NCI-H510A (cell line): ENCODE data around the gene TCF7L2.

Experiments
- DNase-seq: peaks from one replicate; lab custom pipeline; 2025; lab: John Stamatoyannopoulos, UW

The TCF7L2 gene

GRCh38 chr10:113045147-113046055 lies 95.4 kb downstream of the TCF7L2 start:
- no peak for DNase-seq

- no peak for DNase-seq
Measured at GRCh38 chr10:113047151-113047550, 97.1 kb downstream of the TCF7L2 start.

GRCh38 chr10:113047605-113047962 lies 97.5 kb downstream of the TCF7L2 start:
- no peak for DNase-seq

- no peak for DNase-seq
Measured at GRCh38 chr10:113047963-113048781, 98.1 kb downstream of the TCF7L2 start.

- DNase-seq, result no peak
Measured at GRCh38 chr10:113049881-113050280, 99.8 kb downstream of the TCF7L2 start.

- no peak for DNase-seq
Measured at GRCh38 chr10:113052076-113052830, 102.2 kb downstream of the TCF7L2 start.

GRCh38 chr10:113053091-113053490 lies 103.0 kb downstream of the TCF7L2 start:
- no peak for DNase-seq

GRCh38 chr10:113053881-113054280 lies 103.8 kb downstream of the TCF7L2 start:
- no peak for DNase-seq

GRCh38 chr10:113055458-113055857 lies 105.4 kb downstream of the TCF7L2 start:
- DNase-seq, result no peak

- no peak for DNase-seq
Measured at GRCh38 chr10:113056030-113056429, 106.0 kb downstream of the TCF7L2 start.

- no peak for DNase-seq
Measured at GRCh38 chr10:113056441-113057021, 106.5 kb downstream of the TCF7L2 start.

GRCh38 chr10:113057948-113058522 lies 108.0 kb downstream of the TCF7L2 start:
- no peak for DNase-seq

- DNase-seq, result no peak
Measured at GRCh38 chr10:113058523-113059370, 108.7 kb downstream of the TCF7L2 start.

GRCh38 chr10:113059371-113059780 lies 109.3 kb downstream of the TCF7L2 start:
- DNase-seq, result no peak

- no peak for DNase-seq
Measured at GRCh38 chr10:113060201-113061053, 110.4 kb downstream of the TCF7L2 start.

- no peak for DNase-seq
Measured at GRCh38 chr10:113061054-113061430, 111.0 kb downstream of the TCF7L2 start.

GRCh38 chr10:113061557-113061956 lies 111.5 kb downstream of the TCF7L2 start:
- DNase-seq, result no peak

- no peak for DNase-seq
Measured at GRCh38 chr10:113063043-113063967, 113.3 kb downstream of the TCF7L2 start.

GRCh38 chr10:113064039-113064438 lies 114.0 kb downstream of the TCF7L2 start:
- no peak for DNase-seq
